Activated T-cell treated with anti-CD3 and anti-CD28 coated beads, Interleukin-2, amount 50 U/mL, for 72 hours (primary cell): ENCODE data around the gene WIPF3. TPM values are rescaled to one million over a fixed set of nuclear protein-coding genes. Genes with fewer than 3 reads are reported as not detected.

Source experiments
- ATAC-seq, 2 donors: fragments of 150-1000 bp; cut with Tn5 transposase; replicated peaks in 1 of 2; 2 replicates each; pipeline ENCODE4 v1.10.0; 2021; ENCODE audit warnings: moderate library complexity in 2 of 2, mild to moderate bottlenecking in 1 of 2
- DNase-seq, 2 donors: peaks; one replicate each; pipeline ENCODE4 v3.0.0; 2021 to 2022; ENCODE audit warnings: mixed read lengths in 1 of 2
- H3K27ac Mint-ChIP-seq: one replicate; pipeline ENCODE4 v1.8.0; 2022; ENCODE audit warnings: mild to moderate bottlenecking, moderate library complexity, mixed read lengths
- H3K27me3 Mint-ChIP-seq: one replicate; pipeline ENCODE4 v1.8.0; 2022; ENCODE audit warnings: low read depth, mixed read lengths
- H3K36me3 Mint-ChIP-seq, 2 donors: one replicate each; pipeline ENCODE4 v1.8.0; 2022; ENCODE audit warnings: mixed read lengths in 2 of 2, mild to moderate bottlenecking in 1 of 2; ENCODE audit not compliant: insufficient read depth in 2 of 2
- H3K4me1 Mint-ChIP-seq: one replicate; pipeline ENCODE4 v1.8.0; 2022; ENCODE audit warnings: low read depth, mixed read lengths
- H3K4me3 Mint-ChIP-seq, 2 donors: one replicate each; pipeline ENCODE4 v1.8.0; 2022; ENCODE audit warnings: mild to moderate bottlenecking in 2 of 2, mixed read lengths in 2 of 2, moderate library complexity in 2 of 2
- H3K9me3 Mint-ChIP-seq, 2 donors: one replicate each; pipeline ENCODE4 v1.8.0; 2022; ENCODE audit warnings: mixed read lengths in 2 of 2
- total RNA-seq, 2 donors: library from RNA; stranded (reverse); gene quantifications; one replicate each; pipeline ENCODE4 v1.2.3, GENCODE V29; 2022

WIPF3 gene
- total RNA-seq, 2 donors from 2014 or later = not detected

DNA sequence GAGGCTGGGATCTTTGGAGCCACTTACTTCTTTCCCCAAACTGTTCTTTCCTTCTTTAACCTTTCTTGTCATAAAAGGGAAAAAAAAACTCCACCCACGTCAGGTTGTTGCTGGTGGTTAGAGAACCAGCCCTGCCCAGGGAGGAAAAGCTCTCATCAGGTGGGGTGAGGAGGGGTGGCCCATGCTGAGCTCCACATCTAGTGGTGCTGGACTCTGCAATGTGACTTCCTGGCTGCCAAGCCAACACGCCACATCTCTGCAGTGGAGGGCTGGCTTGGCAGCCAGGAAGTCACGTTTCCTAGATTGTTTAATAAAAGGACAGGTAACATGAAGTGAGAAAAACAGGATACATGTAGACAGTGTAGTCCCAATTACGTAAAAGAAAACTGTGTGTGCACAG is 37.4 kb downstream of the WIPF3 start:
- H3K4me1 Mint-ChIP-seq = no peaks in the 10 kb centered on the region
- no peaks in the 10 kb centered on the region for H3K36me3 Mint-ChIP-seq
- no peaks in the 10 kb centered on the region for H3K27me3 Mint-ChIP-seq
- H3K9me3 Mint-ChIP-seq = no peaks in the 10 kb centered on the region
- H3K4me3 Mint-ChIP-seq = no peak overlapping the region
- no peak for ATAC-seq
- no peak overlapping the region for H3K27ac Mint-ChIP-seq
- no peak for DNase-seq

GRCh38 chr7:29844559-29844958 is 38.3 kb downstream of the WIPF3 start:
- Mint-ChIP-seq H3K27ac (no peak overlapping the region), H3K4me3 (no peak overlapping the region), H3K4me1 (no peaks in the 10 kb centered on the region), H3K9me3 (no peaks in the 10 kb centered on the region), H3K27me3 (no peaks in the 10 kb centered on the region), H3K36me3 (no peaks in the 10 kb centered on the region)
- DNase-seq (no peak), ATAC-seq (no peak)

DNA sequence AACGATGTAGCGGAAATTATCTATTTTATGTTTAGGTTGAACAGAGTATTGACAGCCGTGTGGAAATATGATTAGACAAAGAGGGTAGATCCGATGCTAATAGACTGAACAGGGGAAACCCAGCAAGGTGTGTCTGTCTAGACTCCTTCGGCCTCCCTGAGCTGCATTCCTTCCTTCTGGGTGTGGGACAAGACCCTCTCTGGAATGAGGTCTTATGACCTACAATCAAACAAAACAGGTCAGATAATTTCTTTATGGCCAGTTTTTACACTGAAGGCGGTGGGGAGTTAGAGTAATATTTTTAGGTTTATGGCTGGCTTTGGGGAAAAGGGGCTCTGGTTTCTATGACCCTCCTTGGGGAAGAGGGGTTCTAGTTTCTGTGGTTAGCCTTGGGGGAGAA is 41.2 kb downstream of the WIPF3 start:
- Mint-ChIP-seq H3K36me3 (no peaks in the 10 kb centered on the region), H3K4me1 (no peaks in the 10 kb centered on the region), H3K27me3 (no peaks in the 10 kb centered on the region), H3K27ac (no peak overlapping the region), H3K9me3 (no peaks in the 10 kb centered on the region), H3K4me3 (no peak overlapping the region)
- ATAC-seq (no peak), DNase-seq (no peak)

- H3K27ac Mint-ChIP-seq = no peak overlapping the region
Measured at GRCh38 chr7:29847916-29848315, 41.6 kb downstream of the WIPF3 start.

DNA sequence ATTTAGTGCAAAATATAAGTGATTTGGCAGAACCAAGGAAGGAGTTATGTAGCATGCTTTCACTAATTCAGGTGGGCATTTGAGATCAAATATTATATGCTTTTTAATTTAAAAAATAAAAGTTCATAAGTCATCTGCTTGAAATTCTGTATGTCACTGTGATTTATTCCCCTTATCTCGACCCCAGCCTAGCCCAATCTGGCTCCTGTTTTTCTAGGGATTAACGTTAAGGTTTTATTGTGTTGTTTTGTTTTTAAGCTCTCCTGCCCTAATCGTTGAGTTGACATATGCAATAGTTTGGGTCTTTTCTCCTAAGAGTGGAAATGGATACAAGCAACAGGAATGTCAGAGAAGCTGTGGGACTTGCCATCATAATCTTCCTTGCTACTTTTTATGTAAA is 42.6 kb downstream of the WIPF3 start:
- H3K27ac Mint-ChIP-seq = no peak overlapping the region
- no peak overlapping the region for H3K4me3 Mint-ChIP-seq
- no peaks in the 10 kb centered on the region for H3K36me3 Mint-ChIP-seq
- H3K9me3 Mint-ChIP-seq = no peaks in the 10 kb centered on the region
- no peaks in the 10 kb centered on the region for H3K4me1 Mint-ChIP-seq
- DNase-seq (no peak), ATAC-seq (no peak)
- no peaks in the 10 kb centered on the region for H3K27me3 Mint-ChIP-seq

More at GRCh38 chr7:29847916-29848315, 41.6 kb downstream of the WIPF3 start:
- ATAC-seq (no peak), DNase-seq (no peak)
- Mint-ChIP-seq H3K4me3 (no peak overlapping the region), H3K27me3 (no peaks in the 10 kb centered on the region), H3K4me1 (no peaks in the 10 kb centered on the region), H3K9me3 (no peaks in the 10 kb centered on the region), H3K36me3 (no peaks in the 10 kb centered on the region)

DNA sequence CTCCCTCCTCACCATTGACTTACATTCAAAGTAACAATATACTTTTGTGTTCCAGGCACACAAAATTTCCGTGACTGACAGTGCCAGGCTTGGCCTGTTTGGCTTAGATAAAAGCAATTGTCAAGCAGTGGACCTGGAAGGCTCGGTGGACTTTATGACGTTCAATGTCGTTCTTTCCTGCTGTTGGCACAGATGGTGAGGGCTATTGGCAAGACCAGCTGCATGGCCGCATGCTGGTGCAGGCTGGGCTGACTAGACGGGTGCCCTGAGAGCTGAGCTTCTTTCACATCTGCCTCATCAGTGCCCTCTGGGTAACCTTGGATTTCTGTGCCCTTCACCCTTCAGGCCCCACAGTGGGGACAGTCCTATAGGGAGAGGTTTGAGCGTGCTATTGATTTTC is 45.2 kb downstream of the WIPF3 start:
- H3K27ac Mint-ChIP-seq = no peak overlapping the region
- no peaks in the 10 kb centered on the region for H3K27me3 Mint-ChIP-seq
- no peaks in the 10 kb centered on the region for H3K4me1 Mint-ChIP-seq
- no peaks in the 10 kb centered on the region for H3K36me3 Mint-ChIP-seq
- ATAC-seq (no peak), DNase-seq (no peak)
- H3K4me3 Mint-ChIP-seq = no peak overlapping the region
- H3K9me3 Mint-ChIP-seq = no peaks in the 10 kb centered on the region

GRCh38 chr7:29852457-29852856 is 46.1 kb downstream of the WIPF3 start:
- DNase-seq (no peak), ATAC-seq (no peak)
- Mint-ChIP-seq H3K9me3 (no peaks in the 10 kb centered on the region), H3K4me3 (no peak overlapping the region), H3K27me3 (no peaks in the 10 kb centered on the region), H3K36me3 (no peaks in the 10 kb centered on the region), H3K27ac (no peak overlapping the region), H3K4me1 (no peaks in the 10 kb centered on the region)

GRCh38 chr7:29853072-29853471 is 46.8 kb downstream of the WIPF3 start:
- Mint-ChIP-seq H3K4me3 (no peak overlapping the region), H3K27me3 (no peaks in the 10 kb centered on the region), H3K4me1 (no peaks in the 10 kb centered on the region), H3K27ac (no peak overlapping the region), H3K9me3 (no peaks in the 10 kb centered on the region), H3K36me3 (no peaks in the 10 kb centered on the region)
- ATAC-seq (no peak), DNase-seq (no peak)

DNA sequence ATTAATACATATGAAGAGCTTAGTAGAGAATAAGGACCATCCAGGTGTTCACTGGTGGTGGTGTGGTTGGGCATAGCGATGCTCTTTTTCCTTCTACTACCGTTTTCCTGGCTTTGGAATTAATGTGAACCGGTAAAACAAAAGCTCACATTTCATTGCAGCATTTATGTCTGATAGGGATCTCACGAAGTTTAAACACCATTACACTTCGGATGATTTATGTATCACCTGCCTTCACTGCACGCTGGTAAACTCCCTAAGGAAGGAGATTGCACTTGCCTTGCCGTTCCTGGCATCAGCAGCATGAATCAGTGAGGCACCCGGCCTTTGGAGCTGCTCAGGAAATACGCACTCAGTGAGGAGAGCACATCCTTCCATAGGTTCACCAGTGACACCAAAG is 47.5 kb downstream of the WIPF3 start:
- DNase-seq (no peak), ATAC-seq (no peak)
- H3K4me3 Mint-ChIP-seq = no peak overlapping the region
- H3K4me1 Mint-ChIP-seq = no peaks in the 10 kb centered on the region
- no peaks in the 10 kb centered on the region for H3K36me3 Mint-ChIP-seq
- H3K27me3 Mint-ChIP-seq = no peaks in the 10 kb centered on the region
- H3K9me3 Mint-ChIP-seq = no peaks in the 10 kb centered on the region
- H3K27ac Mint-ChIP-seq = no peak overlapping the region

GRCh38 chr7:29854257-29854938 is 48.1 kb downstream of the WIPF3 start:
- Mint-ChIP-seq H3K36me3 (no peaks in the 10 kb centered on the region), H3K27ac (no peak overlapping the region), H3K9me3 (no peaks in the 10 kb centered on the region), H3K27me3 (no peaks in the 10 kb centered on the region), H3K4me3 (no peak overlapping the region), H3K4me1 (no peaks in the 10 kb centered on the region)
- no peak for ATAC-seq
- no peak for DNase-seq

DNA sequence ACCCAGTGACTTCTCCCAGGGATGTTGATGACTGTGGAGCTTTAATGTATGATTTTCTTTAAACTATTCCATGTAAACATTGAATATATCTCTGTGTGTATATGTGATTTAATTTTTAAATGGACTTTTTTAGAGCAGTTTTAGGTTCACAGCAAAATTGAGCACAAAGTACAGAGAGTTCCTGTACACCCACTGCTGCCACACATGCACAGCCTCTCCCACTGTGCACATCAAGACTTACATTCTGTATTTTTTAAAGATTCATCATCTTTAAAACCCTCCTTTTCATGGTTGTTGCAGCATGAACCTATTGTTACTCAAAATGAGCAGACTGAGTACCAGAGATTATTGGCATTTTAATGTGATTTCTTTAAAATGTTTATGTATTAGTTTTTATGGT is 51.3 kb downstream of the WIPF3 start:
- DNase-seq (no peak), ATAC-seq (no peak)
- H3K27ac Mint-ChIP-seq = no peak overlapping the region
- H3K27me3 Mint-ChIP-seq = no peaks in the 10 kb centered on the region
- H3K4me1 Mint-ChIP-seq = no peaks in the 10 kb centered on the region
- no peaks in the 10 kb centered on the region for H3K9me3 Mint-ChIP-seq
- H3K4me3 Mint-ChIP-seq = no peak overlapping the region
- H3K36me3 Mint-ChIP-seq = no peaks in the 10 kb centered on the region

GRCh38 chr7:29858191-29858951 is 52.1 kb downstream of the WIPF3 start:
- Mint-ChIP-seq H3K4me3 (no peak overlapping the region), H3K9me3 (no peaks in the 10 kb centered on the region), H3K36me3 (no peaks in the 10 kb centered on the region), H3K27ac (no peak overlapping the region), H3K27me3 (no peaks in the 10 kb centered on the region), H3K4me1 (no peaks in the 10 kb centered on the region)
- DNase-seq = no peak
- no peak for ATAC-seq

- Mint-ChIP-seq H3K9me3 (no peaks in the 10 kb centered on the region), H3K4me1 (no peaks in the 10 kb centered on the region), H3K27ac (no peak overlapping the region), H3K27me3 (no peaks in the 10 kb centered on the region), H3K4me3 (no peak overlapping the region), H3K36me3 (no peaks in the 10 kb centered on the region)
- no peak for ATAC-seq
- no peak for DNase-seq
Measured at GRCh38 chr7:29859104-29859503, 52.8 kb downstream of the WIPF3 start.
